GM12878 (cell line): ENCODE measurements around the gene DNA2. TPM values are rescaled to one million over a fixed set of nuclear protein-coding genes. Genes with fewer than 3 reads are reported as not detected.

Source experiments
- BACH1 ChIP-seq: fragments of 450-650 bp; IDR thresholded peaks from 2 replicates; pipeline ENCODE4 v1.6.1; 2017; ENCODE audit warnings: mild to moderate bottlenecking, borderline replicate concordance
- BHLHE40 ChIP-seq, 2 experiments: fragments of 450-650 bp in 1 of 2; IDR thresholded peaks; 2 replicates each; pipeline ENCODE4 v1.6.1; 2011 to 2017; ENCODE audit warnings: low read depth in 2 of 2, borderline replicate concordance in 1 of 2, improper control_type of control experiment in 1 of 2, low read length in 1 of 2, mild to moderate bottlenecking in 1 of 2
- CBX5 ChIP-seq: sonication (generic); IDR thresholded peaks from 2 replicates; pipeline ENCODE4 v1.6.1; 2016; ENCODE audit warnings: low read depth, moderate library complexity, mild to moderate bottlenecking, inconsistent platforms
- GATAD2B ChIP-seq: fragments of 450-650 bp; conservative IDR thresholded peaks from 2 replicates; pipeline ENCODE4 v1.6.1; 2017; ENCODE audit warnings: low read depth, mild to moderate bottlenecking, moderate library complexity
- IKZF1 ChIP-seq: fragments of 450-650 bp; conservative IDR thresholded peaks from 2 replicates; pipeline ENCODE4 v1.6.1; 2017; ENCODE audit warnings: antibody characterized with exemption, mild to moderate bottlenecking
- JUND ChIP-seq: IDR thresholded peaks from 2 replicates; pipeline ENCODE4 v1.6.1; 2012; ENCODE audit warnings: low read depth, mild to moderate bottlenecking, low read length, improper control_type of control experiment, moderate library complexity
- MTA2 ChIP-seq: fragments of 450-650 bp; IDR thresholded peaks from 2 replicates; pipeline ENCODE4 v1.6.1; 2016; ENCODE audit warnings: low read depth, mild to moderate bottlenecking, moderate library complexity
- MTA3 ChIP-seq: IDR thresholded peaks from 2 replicates; pipeline ENCODE4 v1.6.1; 2012; ENCODE audit warnings: low read length, inconsistent platforms, borderline replicate concordance
- NBN ChIP-seq: fragments of 450-650 bp; IDR thresholded peaks from 2 replicates; pipeline ENCODE4 v1.6.1; 2016
- NR2C1 ChIP-seq: fragments of 450-650 bp; IDR thresholded peaks from 2 replicates; pipeline ENCODE4 v1.6.1; 2017; ENCODE audit warnings: antibody characterized with exemption, mild to moderate bottlenecking, moderate library complexity
- NRF1 ChIP-seq: conservative IDR thresholded peaks from 2 replicates; pipeline ENCODE4 v1.6.1; 2011; ENCODE audit warnings: mild to moderate bottlenecking, low read depth, low read length, improper control_type of control experiment
- PML ChIP-seq: IDR thresholded peaks from 2 replicates; pipeline ENCODE4 v1.6.1; 2012; ENCODE audit warnings: low read length, inconsistent platforms
- POU2F2 ChIP-seq: IDR thresholded peaks from 3 replicates; pipeline ENCODE4 v1.6.1; 2011; ENCODE audit warnings: low read depth, mild to moderate bottlenecking, low read length, borderline replicate concordance
- RAD51 ChIP-seq: fragments of 450-650 bp; IDR thresholded peaks from 2 replicates; pipeline ENCODE4 v1.6.1; 2016; ENCODE audit warnings: moderate library complexity, mild to moderate bottlenecking, inconsistent platforms
- RB1 ChIP-seq: fragments of 450-650 bp; formaldehyde crosslinking; IDR thresholded peaks from 2 replicates; pipeline ENCODE4 v1.6.1; 2017; ENCODE audit warnings: mild to moderate bottlenecking, borderline replicate concordance
- RCOR1 ChIP-seq: conservative IDR thresholded peaks from 2 replicates; pipeline ENCODE4 v1.6.1; 2012; ENCODE audit warnings: low read depth, low read length, improper control_type of control experiment
- SIN3A ChIP-seq: IDR thresholded peaks from 2 replicates; pipeline ENCODE4 v1.6.1; 2012; ENCODE audit warnings: low read depth, low read length, improper control_type of control experiment
- SIX5 ChIP-seq: IDR thresholded peaks from 2 replicates; pipeline ENCODE4 v1.6.1; 2011; ENCODE audit warnings: mild to moderate bottlenecking, low read depth, low read length, moderate library complexity; ENCODE audit not compliant: severe bottlenecking
- SMAD5 ChIP-seq: IDR thresholded peaks from 2 replicates; pipeline ENCODE4 v1.6.1; 2016; ENCODE audit warnings: antibody characterized with exemption, low read depth
- SREBF2 ChIP-seq: IDR thresholded peaks from 2 replicates; pipeline ENCODE4 v1.6.1; 2012; ENCODE audit warnings: mild to moderate bottlenecking, low read length
- SUZ12 ChIP-seq: fragments of 200-600 bp; sonication (generic); IDR thresholded peaks from one replicate; pipeline ENCODE4 v1.6.1; 2018; ENCODE audit warnings: antibody characterized with exemption, mild to moderate bottlenecking; ENCODE audit not compliant: unreplicated experiment
- TBL1XR1 ChIP-seq: IDR thresholded peaks from 2 replicates; pipeline ENCODE4 v1.6.1; 2012; ENCODE audit warnings: low read depth, low read length, improper control_type of control experiment
- TCF3 ChIP-seq: IDR thresholded peaks from 2 replicates; pipeline ENCODE4 v1.6.1; 2012; ENCODE audit warnings: low read depth, mild to moderate bottlenecking, low read length, borderline replicate concordance; ENCODE audit not compliant: insufficient read depth
- ZNF207 ChIP-seq: fragments of 450-650 bp; IDR thresholded peaks from 2 replicates; pipeline ENCODE4 v1.6.1; 2014; ENCODE audit warnings: antibody characterized with exemption, mild to moderate bottlenecking, borderline replicate concordance
- ZNF622 ChIP-seq: fragments of 450-650 bp; IDR thresholded peaks from 2 replicates; pipeline ENCODE4 v1.6.1; 2017; ENCODE audit warnings: mild to moderate bottlenecking, inconsistent platforms
- ZZZ3 ChIP-seq: IDR thresholded peaks from 2 replicates; pipeline ENCODE4 v1.6.1; 2011; ENCODE audit warnings: low read depth; ENCODE audit not compliant: control insufficient read depth, insufficient read length
- polyA plus RNA-seq, 11 experiments: library from polyadenylated mRNA; depleted of rRNA in 4 of 11; unstranded in 6 of 11; stranded (reverse) in 5 of 11; fragments of >200 nt; fragmentation: Nextera tagmentation in 4 of 11; fragmentation: Illumina TruSeq in 1 of 11; extraction: Ambion mirVana in 4 of 11; extraction: Trizol in 1 of 11; gene quantifications; 1 replicate in 1 of 11; 2 replicates in 10 of 11; pipeline versions ENCODE4 v1.2.1 to v1.2.3, GENCODE V29; 2011 to 2016; ENCODE audit warnings: inconsistent platforms in 2 of 11, missing spikeins in 2 of 11, low read depth in 1 of 11
- total RNA-seq, 4 experiments: library from RNA; depleted of rRNA in 3 of 4; stranded (reverse); fragments of >200 nt in 3 of 4; fragmentation: Illumina TruSeq in 1 of 4; extraction: Trizol in 1 of 4; gene quantifications; 2 replicates each; pipeline versions ENCODE4 v1.2.1 to v1.2.3, GENCODE V29; 2013 to 2021
- TF ChIP-seq, protein P1 (sequence below): fragments of 450-650 bp; IDR thresholded peaks from 2 replicates; pipeline ENCODE4 v1.6.1; 2017; ENCODE audit warnings: mild to moderate bottlenecking, moderate library complexity
- TF ChIP-seq, protein P2 (sequence below): IDR thresholded peaks from 2 replicates; pipeline ENCODE4 v1.6.1; 2012; ENCODE audit warnings: low read depth, low read length, improper control_type of control experiment

Gene DNA2
- total and polyA plus RNA-seq, 10 of the 15 experiments (the other 5 are each of a cell fraction or from before 2014, with no cell fraction given) = 17.7 to 41.8 (median 28.4) TPM

DNA sequence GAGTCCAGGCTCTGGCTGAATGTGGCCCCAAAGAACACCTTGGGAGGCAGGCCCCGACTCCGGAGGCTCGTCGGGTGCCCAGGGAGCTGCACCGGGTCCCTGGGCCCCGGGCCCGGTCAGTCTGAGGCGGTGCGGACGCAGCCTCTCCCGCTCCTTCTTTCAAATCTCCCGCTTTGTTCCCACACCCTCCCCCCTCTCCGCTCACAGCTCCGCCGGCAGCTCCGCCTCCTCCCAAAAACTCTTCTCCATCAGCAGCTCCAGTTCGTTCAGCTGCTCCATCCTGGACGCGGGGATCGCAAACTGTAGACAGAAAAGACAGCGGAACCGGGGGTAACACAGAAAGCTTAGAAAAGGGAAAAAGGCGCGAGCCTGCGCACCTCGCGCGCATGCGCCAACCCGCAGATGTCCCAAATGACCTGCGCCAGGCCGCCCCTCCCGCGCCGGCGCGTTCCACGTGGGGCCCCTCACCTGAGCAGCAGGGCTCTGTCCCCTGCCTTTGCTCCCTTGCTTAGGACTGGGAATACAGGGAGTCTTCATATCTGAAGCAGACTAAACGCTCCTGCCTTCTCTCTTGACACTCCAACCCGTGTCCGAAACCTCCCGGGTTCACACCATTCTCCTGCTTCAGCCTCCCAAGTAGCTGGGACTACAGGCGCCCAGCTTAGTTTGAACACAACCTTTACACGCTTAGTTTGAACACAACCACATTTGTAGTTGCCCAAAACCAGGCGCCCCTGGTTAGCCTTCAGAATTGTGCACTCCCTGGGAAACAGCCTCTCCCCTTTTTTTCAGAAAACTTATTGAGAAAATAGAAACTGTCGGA lies at the start of gene DNA2 (continued):
- TF ChIP-seq POU2F2 (peak; percentile 33; the same call in 1 of the 3 replicates), MTA2 (no peak), SREBF2 (no peak), NRF1 (peak; percentile 89), TBL1XR1 (no peak), SUZ12 (no peak), NBN (0 out of 2 replicates have a peak, but pooled peaks have one; percentile 43), IKZF1 (peak; percentile 97), JUND (no peak), CBX5 (peak; percentile 76; the same call in 1 of the 2 replicates), SIX5 (no peak), ZZZ3 (no peak), GATAD2B (0 out of 2 replicates have a peak, but pooled peaks have one; percentile 43), RAD51 (peak; percentile 46; the same call in 1 of the 2 replicates), MTA3 (no peak), BACH1 (no peak), PML (peak; percentile 63; the same call in 1 of the 2 replicates), SIN3A (peak; percentile 99), ZNF622 (no peak), BHLHE40 (IDR thresholded peaks at IDR 0.05; ENCODE audit: borderline replicate concordance in 1 of 2, low read depth in 2 of 2, low read length in 1 of 2) (peak in 1 of 2 experiments; percentile 48; a peak in 2 of 4 replicates), TCF3 (0 out of 2 replicates have a peak, but pooled peaks have one; percentile 15), RCOR1 (no peak), NR2C1 (no peak), ZNF207 (peak; percentile 32; the same call in 1 of the 2 replicates), SMAD5 (peak; percentile 37; the same call in 1 of the 2 replicates), RB1 (peak; percentile 99)
- TF ChIP-seq, protein P1, sequence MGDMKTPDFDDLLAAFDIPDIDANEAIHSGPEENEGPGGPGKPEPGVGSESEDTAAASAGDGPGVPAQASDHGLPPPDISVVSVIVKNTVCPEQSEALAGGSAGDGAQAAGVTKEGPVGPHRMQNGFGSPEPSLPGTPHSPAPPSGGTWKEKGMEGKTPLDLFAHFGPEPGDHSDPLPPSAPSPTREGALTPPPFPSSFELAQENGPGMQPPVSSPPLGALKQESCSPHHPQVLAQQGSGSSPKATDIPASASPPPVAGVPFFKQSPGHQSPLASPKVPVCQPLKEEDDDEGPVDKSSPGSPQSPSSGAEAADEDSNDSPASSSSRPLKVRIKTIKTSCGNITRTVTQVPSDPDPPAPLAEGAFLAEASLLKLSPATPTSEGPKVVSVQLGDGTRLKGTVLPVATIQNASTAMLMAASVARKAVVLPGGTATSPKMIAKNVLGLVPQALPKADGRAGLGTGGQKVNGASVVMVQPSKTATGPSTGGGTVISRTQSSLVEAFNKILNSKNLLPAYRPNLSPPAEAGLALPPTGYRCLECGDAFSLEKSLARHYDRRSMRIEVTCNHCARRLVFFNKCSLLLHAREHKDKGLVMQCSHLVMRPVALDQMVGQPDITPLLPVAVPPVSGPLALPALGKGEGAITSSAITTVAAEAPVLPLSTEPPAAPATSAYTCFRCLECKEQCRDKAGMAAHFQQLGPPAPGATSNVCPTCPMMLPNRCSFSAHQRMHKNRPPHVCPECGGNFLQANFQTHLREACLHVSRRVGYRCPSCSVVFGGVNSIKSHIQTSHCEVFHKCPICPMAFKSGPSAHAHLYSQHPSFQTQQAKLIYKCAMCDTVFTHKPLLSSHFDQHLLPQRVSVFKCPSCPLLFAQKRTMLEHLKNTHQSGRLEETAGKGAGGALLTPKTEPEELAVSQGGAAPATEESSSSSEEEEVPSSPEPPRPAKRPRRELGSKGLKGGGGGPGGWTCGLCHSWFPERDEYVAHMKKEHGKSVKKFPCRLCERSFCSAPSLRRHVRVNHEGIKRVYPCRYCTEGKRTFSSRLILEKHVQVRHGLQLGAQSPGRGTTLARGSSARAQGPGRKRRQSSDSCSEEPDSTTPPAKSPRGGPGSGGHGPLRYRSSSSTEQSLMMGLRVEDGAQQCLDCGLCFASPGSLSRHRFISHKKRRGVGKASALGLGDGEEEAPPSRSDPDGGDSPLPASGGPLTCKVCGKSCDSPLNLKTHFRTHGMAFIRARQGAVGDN = peak; percentile 83
- TF ChIP-seq, protein P2, sequence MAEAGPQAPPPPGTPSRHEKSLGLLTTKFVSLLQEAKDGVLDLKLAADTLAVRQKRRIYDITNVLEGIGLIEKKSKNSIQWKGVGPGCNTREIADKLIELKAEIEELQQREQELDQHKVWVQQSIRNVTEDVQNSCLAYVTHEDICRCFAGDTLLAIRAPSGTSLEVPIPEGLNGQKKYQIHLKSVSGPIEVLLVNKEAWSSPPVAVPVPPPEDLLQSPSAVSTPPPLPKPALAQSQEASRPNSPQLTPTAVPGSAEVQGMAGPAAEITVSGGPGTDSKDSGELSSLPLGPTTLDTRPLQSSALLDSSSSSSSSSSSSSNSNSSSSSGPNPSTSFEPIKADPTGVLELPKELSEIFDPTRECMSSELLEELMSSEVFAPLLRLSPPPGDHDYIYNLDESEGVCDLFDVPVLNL = peak; percentile 97
